HPDE6-E6E7 (cell line): ENCODE data around the gene GRM8.

ENCODE experiments used
- DNase-seq: peaks from one replicate; pipeline ENCODE4 v3.0.0; 2011; ENCODE audit warnings: missing footprints; ENCODE audit errors: extremely low spot score

The GRM8 gene

GRCh38 chr7:127034186-127034806 lies 218.4 kb downstream of the GRM8 start:
- DNase-seq = no peak

GRCh38 chr7:127029823-127030222 lies 222.9 kb downstream of the GRM8 start:
- no peak for DNase-seq

GRCh38 chr7:127021857-127022256 lies 230.9 kb downstream of the GRM8 start:
- no peak for DNase-seq

- no peak for DNase-seq
Observed at GRCh38 chr7:127021019-127021738, 231.6 kb downstream of the GRM8 start.

- no peak for DNase-seq
Observed at GRCh38 chr7:127018889-127019288, 233.9 kb downstream of the GRM8 start.

- DNase-seq = no peak
Observed at GRCh38 chr7:127017196-127017595, 235.5 kb downstream of the GRM8 start.

GRCh38 chr7:127000725-127001124 lies 252.0 kb downstream of the GRM8 start:
- DNase-seq = no peak

GRCh38 chr7:126996659-126997058 lies 256.1 kb downstream of the GRM8 start:
- no peak for DNase-seq

GRCh38 chr7:126993626-126994213 lies 259.0 kb downstream of the GRM8 start:
- no peak for DNase-seq

GRCh38 chr7:126988022-126988421 lies 264.7 kb downstream of the GRM8 start:
- DNase-seq = no peak

GRCh38 chr7:126979722-126980121 lies 273.0 kb downstream of the GRM8 start:
- no peak for DNase-seq

- DNase-seq = no peak
Observed at GRCh38 chr7:126978865-126979264, 273.9 kb downstream of the GRM8 start.

GRCh38 chr7:126973066-126973465 lies 279.7 kb downstream of the GRM8 start:
- DNase-seq = no peak

GRCh38 chr7:126972571-126972970 lies 280.2 kb downstream of the GRM8 start:
- DNase-seq = no peak

- DNase-seq = no peak
Observed at GRCh38 chr7:126959649-126960048, 293.1 kb downstream of the GRM8 start.

- no peak for DNase-seq
Observed at GRCh38 chr7:126958367-126958766, 294.4 kb downstream of the GRM8 start.

GRCh38 chr7:126957443-126957842 lies 295.3 kb downstream of the GRM8 start:
- DNase-seq = no peak

GRCh38 chr7:126953461-126953860 lies 299.3 kb downstream of the GRM8 start:
- DNase-seq = no peak

GRCh38 chr7:126948664-126949063 lies 304.1 kb downstream of the GRM8 start:
- DNase-seq = no peak

- no peak for DNase-seq
Observed at GRCh38 chr7:126940723-126941307, 311.9 kb downstream of the GRM8 start.

- DNase-seq = no peak
Observed at GRCh38 chr7:126937171-126937570, 315.6 kb downstream of the GRM8 start.

GRCh38 chr7:126931581-126931980 lies 321.2 kb downstream of the GRM8 start:
- DNase-seq = no peak

GRCh38 chr7:126930166-126930565 lies 322.6 kb downstream of the GRM8 start:
- no peak for DNase-seq
